GM12892 (cell line): ENCODE results near the gene LINC01488.

Source experiments
- POLR2A ChIP-seq: IDR thresholded peaks from 2 replicates; pipeline ENCODE4 v1.6.1; 2011; ENCODE audit warnings: low read depth, low read length, control low read depth
- TAF1 ChIP-seq: IDR thresholded peaks from 2 replicates; pipeline ENCODE4 v1.6.1; 2011; ENCODE audit warnings: low read depth, mild to moderate bottlenecking, control low read depth, low read length, borderline replicate concordance

DNA sequence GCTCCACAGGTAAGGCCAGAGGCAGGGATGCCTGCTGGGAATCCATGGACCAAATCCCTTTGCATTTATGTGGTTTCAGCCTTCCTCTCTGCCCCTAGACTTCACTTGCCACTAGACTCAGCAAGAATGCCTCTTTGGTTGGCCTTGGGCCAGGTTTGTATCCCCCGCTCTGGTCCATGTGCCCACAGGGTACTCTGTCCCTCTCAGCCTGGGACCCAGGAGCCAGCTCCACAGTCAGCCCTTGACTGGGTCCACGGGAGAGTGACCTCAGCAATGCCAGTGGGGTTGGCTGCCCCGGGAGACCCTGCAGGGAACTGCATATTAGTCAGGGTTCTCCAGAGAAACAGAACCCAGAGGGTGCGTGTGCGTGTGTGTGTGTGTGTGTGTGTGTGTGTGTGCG, 28.3 kb upstream of the LINC01488 start:
- TF ChIP-seq TAF1: no peak
- no peak for TF ChIP-seq POLR2A
